ENCODE measurements around the gene EXTL2. TPM values are rescaled to one million over a fixed set of nuclear protein-coding genes. Genes with fewer than 3 reads are reported as not detected.

Gene EXTL2
- total and polyA plus RNA-seq, 2 donors (not counting 3 experiments of a cell fraction or from before 2014, with no cell fraction given) = 19.4 to 30.7 TPM

DNA sequence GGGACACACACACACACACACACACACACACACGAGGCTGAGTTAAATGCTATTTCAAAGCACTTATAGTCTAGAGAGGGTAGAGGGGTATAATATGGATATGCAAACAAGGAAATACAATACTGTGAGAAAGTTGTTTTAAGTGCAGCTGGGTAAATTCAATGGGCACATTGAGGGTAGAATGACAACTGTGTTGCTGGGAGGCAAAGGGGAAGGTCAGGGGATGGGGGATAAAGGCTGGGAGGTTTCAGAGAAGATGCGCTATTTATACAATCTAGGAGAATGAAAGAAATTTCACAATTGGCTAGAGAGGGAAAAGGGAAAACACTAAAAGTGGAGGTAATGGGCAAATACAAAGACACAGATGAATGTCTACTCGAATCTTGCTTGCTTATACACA, 19.4 kb downstream of the EXTL2 start:
- FAIRE-seq (no peak), DNase-seq (ENCODE audit: low read depth, low spot score) (no peak)
- Histone ChIP-seq H3K27ac (ENCODE audit: insufficient read depth, low read depth, low read length) (no peak overlapping the region), H3K4me1 (ENCODE audit: control insufficient read depth, extremely low read depth, insufficient read depth, low read length) (no peaks in the 10 kb centered on the region), H3K27me3 (ENCODE audit: control insufficient read depth in 2 of 2, insufficient read depth in 2 of 2, low read length in 2 of 2) (no peaks in the 10 kb centered on the region), H3K4me2 (ENCODE audit: insufficient read depth, low read length) (no peak overlapping the region), H2AFZ (ENCODE audit: low read depth, low read length) (no peak overlapping the region), H3K4me3 (replicated peaks in 1 of 3; ENCODE audit: insufficient read depth in 1 of 3, low read depth in 1 of 3, low read length in 3 of 3) (no peak overlapping the region), H4K20me1 (replicated peaks; ENCODE audit: control insufficient read depth, extremely low read depth, insufficient read depth, low read length) (no peaks in the 10 kb centered on the region), H3K36me3 (ENCODE audit: control insufficient read depth in 2 of 2, extremely low read depth in 1 of 2, insufficient read depth in 2 of 2, low read length in 2 of 2) (no peaks in the 10 kb centered on the region), H3K9ac (replicated peaks; ENCODE audit: extremely low read depth, insufficient read depth, low read length) (no peak overlapping the region), H3K79me2 (ENCODE audit: control insufficient read depth, insufficient read depth, low read length) (no peaks in the 10 kb centered on the region), H3K9me3 (replicated peaks; ENCODE audit: control insufficient read depth, insufficient read depth, low read length) (no peaks in the 10 kb centered on the region), H3K9me1 (replicated peaks; ENCODE audit: control insufficient read depth, extremely low read depth, insufficient read depth, low read length) (no peaks in the 10 kb centered on the region)
- BruUV-seq (replicated peaks) = no TSS peak
- dilution Hi-C loops (cut with MboI; ENCODE audit: extremely low pct_ligation_motif_present, low sequenced_read_pairs) = loop anchor here (10.0 kb wide), 1 partner anchor 410 kb away; no protein-coding TSS in a partner anchor
- TF ChIP-seq POLR2AphosphoS5 (IDR thresholded peaks at IDR 0.05; ENCODE audit: insufficient read depth, low read depth, low read length) (no peak), EZH2 (IDR thresholded peaks at IDR 0.05; ENCODE audit: borderline replicate concordance, low read depth, low read length, severe bottlenecking) (no peak), MYC (IDR thresholded peaks at IDR 0.05; ENCODE audit: low read depth, low read length) (no peak)
- POLR2A ChIA-PET = no interaction called here
- intact Hi-C loops (cut with micrococcal nuclease) = no loop called here
- CTCF ChIA-PET = no interaction called here

DNA sequence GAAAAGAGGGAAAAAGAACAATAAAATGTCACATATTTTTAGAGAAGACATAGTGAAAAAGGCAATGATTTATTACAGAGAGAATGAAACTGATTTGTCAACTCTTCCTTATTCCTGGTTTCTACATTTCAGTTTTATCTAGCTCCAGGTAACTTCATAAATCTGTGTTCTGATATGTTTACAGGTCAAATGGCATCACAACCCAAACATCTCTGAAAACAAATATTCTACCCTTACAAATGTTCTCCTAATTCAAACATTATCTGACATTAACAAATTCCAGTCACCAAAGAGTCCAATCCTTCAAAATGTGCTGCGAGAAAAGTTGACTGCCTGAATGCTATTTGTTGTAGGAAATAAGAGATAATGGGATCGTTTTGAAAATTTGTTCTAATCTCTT, 20.2 kb downstream of the EXTL2 start:
- Histone ChIP-seq H3K27ac (ENCODE audit: insufficient read depth, low read depth, low read length) (no peak overlapping the region), H4K20me1 (replicated peaks; ENCODE audit: control insufficient read depth, extremely low read depth, insufficient read depth, low read length) (no peaks in the 10 kb centered on the region), H3K9me1 (replicated peaks; ENCODE audit: control insufficient read depth, extremely low read depth, insufficient read depth, low read length) (no peaks in the 10 kb centered on the region), H3K9ac (replicated peaks; ENCODE audit: extremely low read depth, insufficient read depth, low read length) (no peak overlapping the region), H2AFZ (ENCODE audit: low read depth, low read length) (no peak overlapping the region), H3K4me2 (ENCODE audit: insufficient read depth, low read length) (no peak overlapping the region), H3K9me3 (replicated peaks; ENCODE audit: control insufficient read depth, insufficient read depth, low read length) (no peaks in the 10 kb centered on the region), H3K79me2 (ENCODE audit: control insufficient read depth, insufficient read depth, low read length) (no peaks in the 10 kb centered on the region), H3K27me3 (ENCODE audit: control insufficient read depth in 2 of 2, insufficient read depth in 2 of 2, low read length in 2 of 2) (no peaks in the 10 kb centered on the region), H3K4me3 (replicated peaks in 1 of 3; ENCODE audit: insufficient read depth in 1 of 3, low read depth in 1 of 3, low read length in 3 of 3) (no peak overlapping the region), H3K36me3 (ENCODE audit: control insufficient read depth in 2 of 2, extremely low read depth in 1 of 2, insufficient read depth in 2 of 2, low read length in 2 of 2) (no peaks in the 10 kb centered on the region), H3K4me1 (ENCODE audit: control insufficient read depth, extremely low read depth, insufficient read depth, low read length) (no peaks in the 10 kb centered on the region)
- TF ChIP-seq, protein P1, sequence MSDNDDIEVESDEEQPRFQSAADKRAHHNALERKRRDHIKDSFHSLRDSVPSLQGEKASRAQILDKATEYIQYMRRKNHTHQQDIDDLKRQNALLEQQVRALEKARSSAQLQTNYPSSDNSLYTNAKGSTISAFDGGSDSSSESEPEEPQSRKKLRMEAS (IDR thresholded peaks at IDR 0.05; ENCODE audit: insufficient read depth, insufficient read length) = no peak
- TF ChIP-seq MYC (IDR thresholded peaks at IDR 0.05; ENCODE audit: low read depth, low read length) (no peak), EZH2 (IDR thresholded peaks at IDR 0.05; ENCODE audit: borderline replicate concordance, low read depth, low read length, severe bottlenecking) (no peak), JUN (IDR thresholded peaks at IDR 0.05; ENCODE audit: borderline replicate concordance, insufficient read depth, insufficient read length, low read depth) (no peak), POLR2AphosphoS5 (IDR thresholded peaks at IDR 0.05; ENCODE audit: insufficient read depth, low read depth, low read length) (no peak), GATA2 (IDR thresholded peaks at IDR 0.05; ENCODE audit: insufficient read depth, insufficient read length, low read depth, low read length) (no peak), FOS (IDR thresholded peaks at IDR 0.05; ENCODE audit: borderline replicate concordance, insufficient read depth, low read length) (no peak), POLR2A (IDR thresholded peaks at IDR 0.05; ENCODE audit: low read depth, low read length) (no peak)
- TF ChIP-seq, protein P2, sequence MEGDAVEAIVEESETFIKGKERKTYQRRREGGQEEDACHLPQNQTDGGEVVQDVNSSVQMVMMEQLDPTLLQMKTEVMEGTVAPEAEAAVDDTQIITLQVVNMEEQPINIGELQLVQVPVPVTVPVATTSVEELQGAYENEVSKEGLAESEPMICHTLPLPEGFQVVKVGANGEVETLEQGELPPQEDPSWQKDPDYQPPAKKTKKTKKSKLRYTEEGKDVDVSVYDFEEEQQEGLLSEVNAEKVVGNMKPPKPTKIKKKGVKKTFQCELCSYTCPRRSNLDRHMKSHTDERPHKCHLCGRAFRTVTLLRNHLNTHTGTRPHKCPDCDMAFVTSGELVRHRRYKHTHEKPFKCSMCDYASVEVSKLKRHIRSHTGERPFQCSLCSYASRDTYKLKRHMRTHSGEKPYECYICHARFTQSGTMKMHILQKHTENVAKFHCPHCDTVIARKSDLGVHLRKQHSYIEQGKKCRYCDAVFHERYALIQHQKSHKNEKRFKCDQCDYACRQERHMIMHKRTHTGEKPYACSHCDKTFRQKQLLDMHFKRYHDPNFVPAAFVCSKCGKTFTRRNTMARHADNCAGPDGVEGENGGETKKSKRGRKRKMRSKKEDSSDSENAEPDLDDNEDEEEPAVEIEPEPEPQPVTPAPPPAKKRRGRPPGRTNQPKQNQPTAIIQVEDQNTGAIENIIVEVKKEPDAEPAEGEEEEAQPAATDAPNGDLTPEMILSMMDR (IDR thresholded peaks at IDR 0.05; ENCODE audit: extremely low read depth in 1 of 2, insufficient read depth in 1 of 2, low read depth in 1 of 2, low read length in 2 of 2) = no peak
- DNase-seq (ENCODE audit: low read depth, low spot score) (no peak), FAIRE-seq (no peak)
- no TSS peak for BruUV-seq (replicated peaks)
- intact Hi-C loops (cut with micrococcal nuclease) = no loop called here
- ChIA-PET POLR2A (no interaction called here), CTCF (interaction anchor here (1.1 to 8.4 kb wide), 3 partner anchors 10 to 414 kb away, joined by 3 to 252 read pairs (median 4); no protein-coding TSS in a partner anchor)
- dilution Hi-C loops (cut with MboI; ENCODE audit: extremely low pct_ligation_motif_present, low sequenced_read_pairs) = loop anchor here (10.0 to 25.0 kb wide), 2 partner anchors 262 to 410 kb away; no protein-coding TSS in a partner anchor

Data from endothelial cell of umbilical vein (primary cell).